ENCODE data around the gene ARHGAP44. TPM values are rescaled to one million over a fixed set of nuclear protein-coding genes. Genes with fewer than 3 reads are reported as not detected.

The ARHGAP44 gene
- total RNA-seq, 1 experiment from 2014 or later: 0.40 TPM

DNA sequence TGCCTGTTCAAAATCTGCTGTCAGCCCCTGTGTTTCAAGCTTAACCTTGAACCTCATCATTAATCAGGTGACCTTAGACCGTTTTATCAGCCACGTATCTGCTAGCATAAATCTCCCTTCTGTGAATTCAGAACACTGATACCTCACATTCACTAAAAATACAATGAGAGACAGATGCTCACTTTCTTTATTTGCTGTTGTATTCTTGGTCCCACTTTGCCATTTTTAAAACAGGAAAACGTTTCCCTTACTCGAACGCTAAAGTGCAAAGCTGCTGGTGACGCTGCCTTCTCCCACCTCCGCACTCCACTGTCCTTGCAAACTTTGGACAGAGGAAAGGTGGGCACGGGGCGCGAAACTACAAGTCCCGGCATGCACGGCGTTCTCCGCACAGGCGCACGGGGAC, 220 bp upstream of the ARHGAP44 start:
- Histone ChIP-seq H3K9ac (ENCODE audit: low read length) (no peak overlapping the region), H3K79me2 (ENCODE audit: low read length) (no peaks in the 10 kb centered on the region), H3F3A (ENCODE audit: low read length, unreplicated experiment) (no peaks in the 10 kb centered on the region), H3K9me2 (replicated peaks; ENCODE audit: low read length) (no peaks in the 10 kb centered on the region), H4K20me1 (ENCODE audit: low read length) (no peaks in the 10 kb centered on the region), H2AFZ (ENCODE audit: low read length) (peak overlapping the region; percentile 56; the same call in 1 of the 2 replicates), H3K4me1 (ENCODE audit: insufficient read depth, low read length) (no peaks in the 10 kb centered on the region), H3K27me3 (ENCODE audit: low read length) (peaks cover 31% of the 10 kb centered on the region), H3K4me3 (ENCODE audit: low read length) (peak overlapping the region; percentile 60), H3K4me2 (ENCODE audit: low read length) (peak overlapping the region; percentile 74), H3K9me3 (ENCODE audit: low read length) (no peaks in the 10 kb centered on the region), H3K27ac (ENCODE audit: low read length) (no peak overlapping the region), H3K36me3 (ENCODE audit: low read depth, low read length) (no peaks in the 10 kb centered on the region)
- DNase-seq (peak; percentile 44), ATAC-seq (no peak)
- POLR2A ChIA-PET (ENCODE audit: unreplicated experiment): no interaction called here
- intact Hi-C loops (cut with micrococcal nuclease): no loop called here
- CTCF ChIA-PET: no interaction called here
- TF ChIP-seq EZH2 (IDR thresholded peaks at IDR 0.05; ENCODE audit: low read length, unreplicated experiment) (no peak), EZH2phosphoT487 (IDR thresholded peaks at IDR 0.05; ENCODE audit: borderline replicate concordance, low read length) (no peak)
- TF ChIP-seq, protein P1, sequence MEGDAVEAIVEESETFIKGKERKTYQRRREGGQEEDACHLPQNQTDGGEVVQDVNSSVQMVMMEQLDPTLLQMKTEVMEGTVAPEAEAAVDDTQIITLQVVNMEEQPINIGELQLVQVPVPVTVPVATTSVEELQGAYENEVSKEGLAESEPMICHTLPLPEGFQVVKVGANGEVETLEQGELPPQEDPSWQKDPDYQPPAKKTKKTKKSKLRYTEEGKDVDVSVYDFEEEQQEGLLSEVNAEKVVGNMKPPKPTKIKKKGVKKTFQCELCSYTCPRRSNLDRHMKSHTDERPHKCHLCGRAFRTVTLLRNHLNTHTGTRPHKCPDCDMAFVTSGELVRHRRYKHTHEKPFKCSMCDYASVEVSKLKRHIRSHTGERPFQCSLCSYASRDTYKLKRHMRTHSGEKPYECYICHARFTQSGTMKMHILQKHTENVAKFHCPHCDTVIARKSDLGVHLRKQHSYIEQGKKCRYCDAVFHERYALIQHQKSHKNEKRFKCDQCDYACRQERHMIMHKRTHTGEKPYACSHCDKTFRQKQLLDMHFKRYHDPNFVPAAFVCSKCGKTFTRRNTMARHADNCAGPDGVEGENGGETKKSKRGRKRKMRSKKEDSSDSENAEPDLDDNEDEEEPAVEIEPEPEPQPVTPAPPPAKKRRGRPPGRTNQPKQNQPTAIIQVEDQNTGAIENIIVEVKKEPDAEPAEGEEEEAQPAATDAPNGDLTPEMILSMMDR (conservative IDR thresholded peaks at IDR 0.05; ENCODE audit: low read depth, low read length): no peak
- BruUV-seq (replicated peaks): no TSS peak

GRCh38 chr17:12790249-12791106, 1.2 kb downstream of the ARHGAP44 start:
- H3K4me2 ChIP-seq (ENCODE audit: low read length): peak overlapping the region; percentile 74
- no peak overlapping the region for H3K27ac ChIP-seq (ENCODE audit: low read length)

More at GRCh38 chr17:12790249-12791106, 1.2 kb downstream of the ARHGAP44 start:
- DNase-seq: no peak
- Histone ChIP-seq H3K36me3 (ENCODE audit: low read depth, low read length) (no peaks in the 10 kb centered on the region), H3K4me1 (ENCODE audit: insufficient read depth, low read length) (no peaks in the 10 kb centered on the region), H2AFZ (ENCODE audit: low read length) (peak overlapping the region; percentile 56; the same call in 1 of the 2 replicates), H3K9ac (ENCODE audit: low read length) (no peak overlapping the region), H3K9me2 (replicated peaks; ENCODE audit: low read length) (no peaks in the 10 kb centered on the region), H3K4me3 (ENCODE audit: low read length) (peak overlapping the region; percentile 60; the same call in 1 of the 2 replicates), H4K20me1 (ENCODE audit: low read length) (no peaks in the 10 kb centered on the region), H3K27me3 (ENCODE audit: low read length) (peaks cover 31% of the 10 kb centered on the region), H3K9me3 (ENCODE audit: low read length) (no peaks in the 10 kb centered on the region), H3K79me2 (ENCODE audit: low read length) (no peaks in the 10 kb centered on the region), H3F3A (ENCODE audit: low read length, unreplicated experiment) (no peaks in the 10 kb centered on the region)
- no TSS peak for BruUV-seq (replicated peaks)
- no peak for ATAC-seq
- intact Hi-C loops (cut with micrococcal nuclease): no loop called here
- ChIA-PET POLR2A (ENCODE audit: unreplicated experiment) (no interaction called here), CTCF (no interaction called here)
- TF ChIP-seq EZH2phosphoT487 (IDR thresholded peaks at IDR 0.05; ENCODE audit: borderline replicate concordance, low read length): no peak
- no peak for TF ChIP-seq EZH2 (IDR thresholded peaks at IDR 0.05; ENCODE audit: low read length, unreplicated experiment)
- TF ChIP-seq, protein P1 (conservative IDR thresholded peaks at IDR 0.05; ENCODE audit: low read depth, low read length): no peak
